GM21717 (cell line): ENCODE data around the gene FPR1.

Experiments used
- ATAC-seq: cut with Tn5 transposase; IDR thresholded peaks from one replicate; pipeline ENCODE4 v1.9.1; 2021; ENCODE audit warnings: mild to moderate bottlenecking, moderate library complexity; ENCODE audit not compliant: unreplicated experiment

The FPR1 gene

DNA sequence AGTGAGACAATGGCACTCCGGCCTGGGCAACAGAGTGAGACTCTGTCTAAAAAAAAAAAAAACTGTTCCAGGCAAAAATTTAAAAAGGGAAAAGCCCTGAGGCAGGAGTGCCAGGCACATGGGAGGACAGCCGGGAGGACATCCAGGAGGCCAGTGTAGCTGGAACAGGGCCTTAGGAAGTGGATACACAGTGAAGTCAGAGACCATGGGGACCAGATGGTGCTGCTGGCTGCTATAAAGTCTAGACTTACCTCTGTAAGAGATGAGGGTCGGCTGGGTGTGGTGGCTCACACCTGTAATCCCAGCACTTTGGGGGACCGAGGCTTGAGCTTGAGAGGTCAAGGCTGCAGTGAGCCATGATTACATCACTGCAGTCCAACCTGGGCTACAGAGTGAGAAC is 42.9 kb downstream of the FPR1 start:
- no peak for ATAC-seq

DNA sequence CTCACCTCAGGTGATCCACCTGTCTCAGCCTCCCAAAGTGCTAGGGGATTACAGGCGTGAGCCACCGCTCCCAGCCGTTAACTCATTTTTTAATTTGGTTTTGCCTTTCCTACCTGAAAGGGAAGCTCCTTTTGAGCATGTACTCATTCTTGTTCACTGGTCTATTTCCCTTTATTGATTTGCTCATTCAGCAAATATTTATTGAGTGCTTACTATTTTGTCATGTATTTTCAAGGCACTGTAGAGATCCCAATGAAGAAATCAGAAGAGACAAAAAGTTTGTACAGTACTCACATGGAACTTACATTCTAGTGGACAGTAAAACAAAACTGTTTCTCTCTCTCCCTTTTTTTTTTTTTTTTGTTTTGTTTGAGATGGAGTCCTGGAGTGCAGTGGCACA is 44.8 kb downstream of the FPR1 start:
- no peak for ATAC-seq

DNA sequence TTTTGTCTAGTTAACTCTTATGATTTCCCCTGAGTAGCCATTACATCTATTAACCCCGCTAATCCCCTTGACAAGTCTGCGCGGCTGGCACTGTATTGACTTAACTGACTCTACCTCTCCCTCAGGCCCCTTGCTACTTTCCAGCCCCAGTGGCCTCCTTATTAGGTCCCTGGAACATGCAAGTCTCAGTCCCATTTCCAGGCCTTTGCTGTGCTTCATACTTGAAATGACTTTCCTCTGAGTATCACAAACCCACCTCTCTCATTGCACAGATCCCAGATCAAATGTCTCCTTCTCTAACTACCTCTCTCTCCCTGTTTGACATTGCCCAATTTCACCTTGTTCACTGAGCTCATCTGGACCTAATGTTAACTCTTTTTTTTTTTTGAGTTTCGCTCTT is 45.4 kb downstream of the FPR1 start:
- no peak for ATAC-seq

DNA sequence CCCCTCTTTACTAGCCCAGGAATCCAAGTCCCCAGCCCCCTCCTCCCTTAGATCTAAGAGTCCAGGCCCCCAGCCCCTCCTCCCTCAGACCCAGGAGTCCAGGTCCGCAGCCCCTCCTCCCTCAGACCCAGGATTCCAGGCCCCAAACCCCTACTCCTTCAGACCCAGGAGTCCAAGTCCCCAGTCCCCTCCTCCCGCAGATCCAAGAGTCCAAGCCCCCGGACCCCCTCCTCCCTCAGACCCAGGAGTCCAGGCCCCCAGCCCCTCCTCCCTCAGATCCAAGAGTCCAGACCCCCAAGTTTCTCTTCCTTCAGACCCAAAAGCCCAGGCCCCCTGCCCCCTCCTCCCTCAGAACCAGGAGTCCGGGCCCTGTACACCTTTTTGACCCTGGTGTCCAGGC is 47.1 kb downstream of the FPR1 start:
- no peak for ATAC-seq

DNA sequence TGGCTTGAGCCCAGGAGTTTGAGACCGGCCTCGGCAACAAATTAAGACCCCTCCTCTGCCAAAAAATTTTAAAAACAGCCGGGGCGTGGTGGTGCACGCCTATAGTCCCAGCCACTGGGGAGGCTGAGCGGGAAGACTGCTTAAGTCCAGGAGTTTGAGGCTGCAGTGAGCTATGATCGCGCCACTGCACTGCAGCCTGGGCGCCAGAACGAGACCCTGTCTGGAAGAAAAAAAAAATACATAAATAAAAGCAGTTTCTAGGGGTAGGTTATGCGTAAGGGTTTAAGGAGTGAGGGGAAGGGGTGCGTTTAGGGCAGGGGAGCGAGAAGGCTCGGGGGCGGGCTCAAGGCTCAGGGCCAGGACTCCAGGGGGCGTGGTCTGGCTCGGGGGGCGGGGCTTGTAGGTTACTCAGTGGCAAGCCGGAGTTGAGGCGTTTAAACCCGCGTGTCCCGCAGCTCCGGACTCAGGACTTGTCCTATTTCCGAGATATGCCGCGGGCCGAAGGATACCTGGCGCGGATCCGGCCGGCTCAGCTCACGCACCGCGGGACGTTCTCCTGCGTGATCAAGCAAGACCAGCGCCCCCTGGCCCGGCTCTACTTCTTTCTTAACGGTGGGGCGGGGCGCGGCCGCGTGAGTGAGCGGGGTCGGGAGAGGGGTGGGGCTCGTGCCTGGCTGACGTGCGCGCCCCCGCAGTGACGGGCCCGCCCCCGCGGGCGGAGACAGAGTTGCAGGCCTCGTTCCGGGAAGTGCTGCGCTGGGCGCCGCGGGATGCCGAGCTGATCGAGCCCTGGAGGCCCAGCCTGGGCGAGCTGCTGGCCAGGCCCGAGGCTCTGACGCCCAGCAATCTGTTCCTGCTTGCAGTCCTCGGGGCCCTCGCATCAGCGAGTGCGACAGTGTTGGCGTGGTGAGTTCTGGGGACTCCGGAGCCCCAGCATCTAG is 47.8 kb downstream of the FPR1 start:
- peak; percentile 82 for ATAC-seq

DNA sequence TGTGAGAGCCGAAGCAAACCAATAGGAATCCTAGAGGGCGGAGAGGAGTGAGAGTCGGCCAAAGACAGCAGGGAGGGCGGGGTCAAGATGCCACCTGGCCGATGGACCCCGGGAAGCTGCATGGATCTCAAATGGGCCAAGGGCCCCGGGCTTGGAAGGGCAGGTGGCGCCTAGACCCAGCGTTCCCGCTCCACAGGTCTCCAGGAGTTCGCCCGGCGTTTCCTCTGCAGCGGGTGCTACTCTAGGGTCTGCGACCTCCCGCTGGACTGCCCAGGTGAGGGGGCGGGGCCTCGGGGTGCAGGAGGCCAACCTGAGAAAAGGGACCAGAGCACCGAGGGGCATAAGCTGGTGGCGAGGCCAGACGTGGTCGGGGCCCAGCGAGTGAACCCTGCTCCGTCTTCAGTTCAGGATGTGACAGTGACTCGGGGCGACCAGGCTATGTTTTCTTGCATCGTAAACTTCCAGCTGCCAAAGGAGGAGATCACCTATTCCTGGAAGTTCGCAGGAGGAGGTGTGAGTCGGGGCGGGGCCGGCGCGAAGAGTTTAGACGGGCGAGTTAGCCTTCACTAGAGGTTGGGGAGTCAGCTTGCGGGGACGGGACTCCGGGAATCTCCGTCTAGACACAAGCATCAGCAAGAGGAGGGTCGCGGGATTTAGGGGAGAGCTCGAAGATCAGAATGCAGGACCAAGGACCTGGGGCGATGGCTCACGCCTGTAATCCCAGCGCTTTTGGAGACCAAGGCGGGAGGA is 48.7 kb downstream of the FPR1 start:
- ATAC-seq: no peak

DNA sequence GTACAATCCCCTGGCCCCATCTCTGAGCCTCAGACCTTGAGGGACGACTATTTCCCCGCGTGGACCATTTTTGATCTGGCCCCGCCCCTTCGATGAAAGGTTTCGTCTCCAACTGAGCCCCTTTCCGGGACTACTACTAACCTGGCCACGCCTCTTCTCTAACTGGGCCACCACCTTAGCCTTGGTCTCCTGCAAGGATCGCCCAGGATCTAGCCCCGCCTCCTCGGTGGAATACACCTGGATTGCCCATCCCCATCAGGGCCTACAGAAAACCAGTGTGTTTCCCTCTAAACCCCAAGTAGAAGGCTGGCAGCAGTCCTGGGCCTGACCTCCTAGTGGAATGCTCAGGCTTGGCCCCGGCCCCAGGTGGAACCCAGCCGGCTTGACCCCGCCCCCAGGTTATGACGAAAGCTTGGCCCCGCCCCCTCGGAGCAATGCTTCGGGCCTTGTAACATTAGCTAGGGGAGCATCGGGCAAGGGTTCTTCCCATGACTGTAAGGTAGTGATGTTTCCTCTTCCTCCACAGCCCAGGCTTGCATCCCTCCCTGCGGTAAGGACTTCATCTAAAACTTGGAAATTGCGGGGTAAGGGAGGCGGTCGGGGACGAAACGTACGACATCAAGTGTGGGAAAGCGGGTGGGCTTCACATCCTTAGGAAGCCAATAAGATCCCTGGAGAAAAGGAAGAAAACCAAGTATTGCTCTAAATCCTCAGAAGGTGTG is 49.4 kb downstream of the FPR1 start:
- no peak for ATAC-seq

DNA sequence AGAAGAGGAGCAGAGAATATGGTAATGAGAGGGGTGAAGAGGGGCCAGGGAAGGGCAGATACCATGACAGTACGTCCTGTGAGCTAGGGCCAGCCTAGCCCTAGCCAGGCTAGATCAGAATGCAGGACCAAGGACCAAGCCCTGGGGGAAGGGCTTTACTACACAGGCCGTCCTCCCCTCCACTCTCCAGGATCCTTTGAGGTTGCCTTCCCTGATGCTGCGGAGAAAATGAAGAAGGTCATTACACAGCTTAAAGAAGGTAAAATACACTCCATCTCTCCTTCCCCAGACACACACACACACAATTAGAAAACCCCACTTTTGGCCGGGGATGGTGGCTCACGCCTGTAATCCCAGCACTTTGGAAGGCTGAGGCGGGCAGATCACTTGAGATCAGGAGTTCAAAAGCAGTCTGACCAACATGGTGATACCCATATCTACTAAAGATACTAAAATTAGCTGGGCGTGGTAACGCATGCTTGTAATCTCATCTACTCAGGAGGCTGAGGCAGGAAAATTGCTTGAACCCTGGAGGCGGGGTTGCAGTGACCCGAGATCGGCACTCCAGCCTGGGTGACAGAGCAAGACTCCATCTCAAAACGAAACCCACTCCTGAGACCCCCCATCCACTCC is 50.1 kb downstream of the FPR1 start:
- no peak for ATAC-seq

DNA sequence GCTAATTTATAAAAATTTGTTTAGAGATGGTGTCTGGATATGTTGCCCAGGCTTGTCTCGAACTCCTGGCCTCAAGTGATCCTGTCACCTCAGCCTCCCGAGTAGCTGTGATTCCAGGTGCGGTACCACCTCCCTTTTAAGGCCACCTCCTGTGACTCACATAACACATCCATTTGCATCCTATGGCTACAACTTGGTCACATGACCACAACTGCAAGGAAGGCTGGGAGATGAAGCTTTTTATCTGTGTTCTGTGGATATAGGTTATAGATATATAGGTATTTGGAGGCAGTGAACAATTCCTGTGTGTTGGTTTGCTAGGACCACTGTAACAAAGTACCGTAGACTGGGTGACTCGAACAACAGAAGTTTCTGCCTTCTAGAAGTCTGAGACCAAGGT is 52.5 kb downstream of the FPR1 start:
- ATAC-seq: no peak

DNA sequence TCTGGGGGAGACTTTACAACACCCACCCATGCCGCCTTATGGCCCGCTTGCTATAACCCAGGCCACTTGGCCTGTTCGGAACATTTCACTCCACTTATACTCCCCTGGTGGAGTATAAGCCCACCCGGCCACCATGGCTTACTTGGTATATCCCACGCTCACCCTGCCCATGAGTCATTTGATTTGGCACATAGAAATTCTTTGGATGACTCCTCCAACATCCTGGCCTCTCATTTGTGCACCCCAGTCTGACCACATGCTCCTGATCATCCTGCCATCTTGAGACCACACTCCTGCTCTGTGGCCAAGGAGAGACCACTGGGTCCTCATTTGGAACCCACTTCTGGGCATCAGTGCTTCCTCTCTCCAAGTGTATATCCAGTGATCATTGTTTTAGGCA is 53.4 kb downstream of the FPR1 start:
- ATAC-seq: no peak

DNA sequence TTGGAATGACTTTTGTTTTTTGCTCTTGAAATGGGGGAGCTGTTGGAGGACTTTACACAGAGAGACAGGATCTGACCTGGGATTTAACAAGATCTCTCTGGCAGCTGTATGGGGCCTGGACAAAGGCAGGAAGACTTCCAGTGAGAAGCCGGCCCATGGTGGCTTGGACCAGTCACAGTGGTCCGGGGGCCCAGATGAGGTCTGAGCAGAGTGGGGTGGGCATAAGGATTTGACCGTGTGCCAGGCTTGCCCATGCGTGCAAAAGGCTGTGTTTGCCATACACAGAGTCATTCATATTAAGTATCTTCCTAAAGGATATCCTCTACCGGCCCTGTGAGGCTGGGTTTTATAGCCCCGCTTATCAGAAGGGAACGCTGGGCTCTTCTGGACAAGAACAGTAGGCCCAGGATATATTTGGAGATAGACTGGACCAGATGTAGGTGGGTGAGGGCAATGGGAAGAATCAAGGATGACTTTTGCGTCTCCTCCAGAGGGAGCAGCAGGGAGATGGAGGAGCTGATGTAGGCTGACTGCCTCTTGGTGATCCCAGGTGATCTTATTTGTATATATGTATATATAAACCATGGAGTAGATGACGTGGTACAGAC is 54.4 kb downstream of the FPR1 start:
- ATAC-seq: no peak

DNA sequence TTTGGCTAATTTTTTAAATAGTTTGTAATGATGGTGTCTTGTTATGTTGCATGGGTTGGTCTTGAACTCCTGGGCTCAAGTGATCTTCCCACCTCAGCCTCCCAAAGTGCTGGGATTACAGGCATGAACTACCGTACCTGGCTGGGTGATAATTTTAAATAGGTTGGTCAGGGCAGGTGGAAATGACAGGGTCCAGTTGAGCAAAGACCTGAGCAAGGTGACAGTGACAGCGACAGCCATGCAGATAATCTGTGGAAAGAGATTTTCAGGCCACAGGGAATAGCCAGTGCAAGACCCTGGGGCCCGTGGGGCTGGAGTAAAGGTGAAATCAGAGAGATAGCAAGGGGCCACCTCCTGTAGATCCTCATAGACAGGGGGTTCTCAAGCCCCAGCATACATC is 55.1 kb downstream of the FPR1 start:
- no peak for ATAC-seq
